Aorta (tissue), 5 donors: ENCODE measurements around the gene LRRC73. TPM values are rescaled to one million over a fixed set of nuclear protein-coding genes. Genes with fewer than 3 reads are reported as not detected.
"Not testable (repeated sequence)": the region's sequence is repeated elsewhere in the genome, so short reads cannot be mapped to it uniquely, and the experiment has no call there.

Experiments
- ATAC-seq: fragments of 200-7000 bp; cut with Tn5 transposase; one replicate; pipeline ENCODE4 v1.9.1; 2022; ENCODE audit warnings: moderate library complexity; ENCODE audit not compliant: low FRiP score
- DNase-seq, 2 donors: peaks; one replicate each; pipeline ENCODE4 v3.0.0-alpha.2; 2020
- H3K27ac ChIP-seq, 2 donors: one replicate each; pipeline ENCODE4 v1.5.1; 2013; ENCODE audit warnings: low read length in 2 of 2, mild to moderate bottlenecking in 2 of 2, moderate library complexity in 2 of 2, control low read depth in 1 of 2, inconsistent platforms in 1 of 2, low read depth in 1 of 2
- H3K27me3 ChIP-seq, 2 donors: one replicate each; pipeline ENCODE4 v1.6.1; 2013; ENCODE audit warnings: control low read depth in 1 of 2, low read length in 1 of 2, mild to moderate bottlenecking in 1 of 2, moderate library complexity in 1 of 2; ENCODE audit not compliant: insufficient read depth in 2 of 2, control insufficient read depth in 1 of 2
- H3K36me3 ChIP-seq, 2 donors: one replicate each; pipeline ENCODE4 v1.6.1; 2013; ENCODE audit warnings: control low read depth in 1 of 2, low read length in 1 of 2, mild to moderate bottlenecking in 1 of 2; ENCODE audit not compliant: insufficient read depth in 2 of 2, control insufficient read depth in 1 of 2
- H3K4me1 ChIP-seq, 2 donors: one replicate each; pipeline ENCODE4 v1.6.1; 2013; ENCODE audit warnings: low read length in 2 of 2, control low read depth in 1 of 2, mild to moderate bottlenecking in 1 of 2, moderate library complexity in 1 of 2; ENCODE audit not compliant: insufficient read depth in 2 of 2, control insufficient read depth in 1 of 2
- H3K4me3 ChIP-seq, 2 donors: one replicate each; pipeline ENCODE4 v1.5.1; 2013; ENCODE audit warnings: low read length in 2 of 2, control low read depth in 1 of 2, mild to moderate bottlenecking in 1 of 2
- H3K9me3 ChIP-seq: one replicate; pipeline ENCODE4 v1.6.1; 2013; ENCODE audit warnings: mild to moderate bottlenecking, low read length; ENCODE audit not compliant: control insufficient read depth
- WGBS, 2 donors: extraction: QIAGEN DNeasy Blood & Tissue Kit; methylation state at CpG; one replicate each; pipeline ENCODE4 v1.1.7; 2013; 5-methylcytosine and 5-hydroxymethylcytosine counted together
- intact Hi-C, 2 donors: fragments of 100-400 bp; cut with DNase I; formaldehyde crosslinking; loops; one replicate each; pipeline versions ENCODE4 v1.14.2 to v1.15.0; 2022
- polyA plus RNA-seq, 2 donors: library from polyadenylated mRNA; stranded (reverse); fragments of 200-250 nt; gene quantifications; one replicate each; pipeline ENCODE4 v1.2.3, GENCODE V29; 2013
- total RNA-seq, 2 donors: library from RNA; stranded (reverse); fragmentation: NEBNext Ultra II Directional; extraction: Animal tissue kit (Norgen Biotek cat#: 25700); gene quantifications; one replicate each; pipeline ENCODE4 v1.2.1, GENCODE V29; 2021
- donor health status: healthy with polysubstance abuse.
- donor health status: Bipolar disorder and iron deficiency.
- donor health status: DM: no; HTN: no; CAD: no.
- donor health status: DM: no; HTN: no; CAD: no.
- donor health status: DM: yes; HTN: yes; CAD: no.

LRRC73 gene
- total and polyA plus RNA-seq, 4 donors: 0.39 to 1.6 (median 0.56) TPM

DNA sequence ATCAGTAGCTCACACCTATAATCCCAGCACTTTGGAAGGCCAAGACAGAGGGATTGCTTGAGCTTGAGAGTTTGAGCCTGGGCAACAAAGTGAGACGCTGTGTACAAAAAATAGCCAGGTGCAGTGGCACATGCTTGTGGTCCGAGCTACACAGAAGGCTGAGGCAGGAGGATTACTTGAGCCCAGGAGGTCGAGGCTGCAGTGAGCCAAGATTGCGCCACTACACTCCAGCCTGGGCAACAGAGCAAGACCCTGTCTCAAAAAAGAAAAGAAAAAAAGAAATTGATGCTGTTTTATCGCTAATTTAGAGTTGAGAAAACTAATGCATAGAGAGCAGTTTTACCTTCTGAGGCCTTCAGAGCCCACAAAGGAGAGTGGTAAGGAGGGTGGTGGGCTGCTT, 11.9 kb downstream of the LRRC73 start:
- H3K4me3 ChIP-seq, intact Hi-C loops, H3K9me3 ChIP-seq, H3K27me3 ChIP-seq, H3K4me1 ChIP-seq, H3K36me3 ChIP-seq, DNase-seq, H3K27ac ChIP-seq, ATAC-seq: not testable (repeated sequence)
- 90 to 94% methylated on average over 5 of the region's 5 CpGs for WGBS, 2 donors

DNA sequence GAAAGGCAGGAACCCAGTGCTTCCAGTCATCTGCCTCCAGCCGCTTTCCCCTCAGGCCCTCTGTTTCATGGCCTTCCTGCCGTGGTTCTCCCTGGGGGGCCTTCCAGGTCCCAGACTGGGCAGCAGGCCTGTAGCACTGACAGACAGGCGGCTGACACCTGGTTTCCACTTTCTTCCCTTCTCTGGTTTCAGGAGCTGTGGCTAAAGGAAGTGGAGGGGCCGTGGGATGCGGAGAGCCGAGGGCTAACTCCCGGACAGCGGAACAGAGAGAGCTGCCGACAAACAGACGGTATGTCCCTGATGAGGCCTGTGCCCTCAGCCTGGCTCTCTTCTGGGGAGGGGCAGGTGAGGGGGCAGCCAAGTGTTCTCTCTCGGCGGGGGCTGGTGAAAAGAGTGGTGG, 12.5 kb downstream of the LRRC73 start:
- DNase-seq (no peak), ATAC-seq (no peak)
- 91 to 93% methylated on average over 12 of the region's 12 CpGs for WGBS, 2 donors
- H3K4me1 ChIP-seq: no peaks in the 10 kb centered on the region
- H3K4me3 ChIP-seq: no peak overlapping the region
- intact Hi-C loops: loop anchor here in 1 of 2 donors (2.0 kb wide), 1 partner anchor 43 kb away; the partner anchor contains the start of gene DLK2
- H3K36me3 ChIP-seq: peaks cover 0 to 3% of the 10 kb centered on the region in 2 donors
- H3K27ac ChIP-seq: no peak overlapping the region
- no peaks in the 10 kb centered on the region for H3K9me3 ChIP-seq
- H3K27me3 ChIP-seq: no peaks in the 10 kb centered on the region

DNA sequence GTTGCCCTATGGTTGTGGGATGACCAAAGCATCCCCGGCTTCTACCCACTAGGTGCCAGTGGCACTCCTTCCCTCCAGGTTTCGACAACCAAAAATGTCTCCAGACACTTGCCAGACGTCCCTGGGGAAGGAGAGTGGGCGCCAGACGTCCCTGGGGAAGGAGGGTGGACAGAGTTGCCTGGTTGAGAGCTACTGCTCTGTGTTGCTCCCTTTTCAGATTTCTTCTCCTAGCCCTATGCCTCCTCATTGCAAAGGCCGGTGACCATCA, 13.1 kb downstream of the LRRC73 start:
- Histone ChIP-seq H3K4me1 (no peaks in the 10 kb centered on the region), H3K27me3 (no peaks in the 10 kb centered on the region), H3K9me3 (no peaks in the 10 kb centered on the region), H3K27ac (no peak overlapping the region), H3K36me3 (no peaks in the 10 kb centered on the region), H3K4me3 (no peak overlapping the region)
- intact Hi-C loops: loop anchor here in 1 of 2 donors (2.0 kb wide), 1 partner anchor 42 kb away; the partner anchor contains the start of gene DLK2
- no peak for ATAC-seq
- no peak for DNase-seq
- WGBS, 2 donors: 29 to 37% methylated on average over 6 of the region's 6 CpGs

DNA sequence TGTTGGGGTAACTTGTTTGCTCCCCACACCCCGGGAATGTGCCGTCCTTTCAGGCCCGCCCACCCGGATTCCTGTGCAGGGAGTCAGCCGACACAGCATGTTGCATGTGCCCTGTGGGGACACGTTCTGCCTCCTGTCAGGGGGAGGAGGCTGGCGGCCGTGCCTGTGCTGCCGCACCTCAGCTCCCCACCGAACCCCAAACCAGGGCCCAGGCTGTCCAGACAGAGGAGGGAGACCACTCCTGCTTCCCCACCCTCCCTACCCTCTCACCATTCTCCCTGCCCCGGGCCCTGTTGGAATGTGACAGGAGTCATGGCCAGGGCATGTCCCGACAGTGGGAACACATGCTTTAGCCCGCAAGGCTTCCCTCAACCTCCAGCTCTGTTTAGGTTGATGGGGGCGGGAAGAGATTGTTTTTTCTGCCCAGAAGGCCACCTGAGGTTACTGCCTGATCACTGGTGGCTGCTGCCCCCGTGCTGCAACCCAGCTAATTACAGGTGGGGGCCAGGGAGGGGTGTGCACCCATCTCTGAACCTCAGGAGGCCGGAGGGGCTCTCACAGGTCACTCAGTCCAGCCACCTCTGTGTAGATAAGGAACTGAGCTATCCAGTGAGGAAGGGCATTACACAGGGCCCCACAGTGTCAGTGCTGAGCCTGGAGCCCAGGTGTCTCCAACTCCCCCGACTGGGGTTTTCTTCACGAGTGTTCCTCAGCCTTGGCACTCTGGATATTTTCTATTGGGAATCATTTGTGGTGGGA, 13.6 kb downstream of the LRRC73 start:
- no peaks in the 10 kb centered on the region for H3K36me3 ChIP-seq
- WGBS, 2 donors: 15 to 19% methylated on average over 14 to 18 of the region's 18 CpGs
- H3K27ac ChIP-seq: no peak overlapping the region
- DNase-seq: peak; percentile 64 to 84
- no peak overlapping the region for H3K4me3 ChIP-seq
- intact Hi-C loops: loop anchor here in 1 of 2 donors (2.0 kb wide), 1 partner anchor 42 kb away; the partner anchor contains the start of gene DLK2
- no peaks in the 10 kb centered on the region for H3K27me3 ChIP-seq
- H3K4me1 ChIP-seq: no peaks in the 10 kb centered on the region
- H3K9me3 ChIP-seq: no peaks in the 10 kb centered on the region
- ATAC-seq: peak; percentile 23

DNA sequence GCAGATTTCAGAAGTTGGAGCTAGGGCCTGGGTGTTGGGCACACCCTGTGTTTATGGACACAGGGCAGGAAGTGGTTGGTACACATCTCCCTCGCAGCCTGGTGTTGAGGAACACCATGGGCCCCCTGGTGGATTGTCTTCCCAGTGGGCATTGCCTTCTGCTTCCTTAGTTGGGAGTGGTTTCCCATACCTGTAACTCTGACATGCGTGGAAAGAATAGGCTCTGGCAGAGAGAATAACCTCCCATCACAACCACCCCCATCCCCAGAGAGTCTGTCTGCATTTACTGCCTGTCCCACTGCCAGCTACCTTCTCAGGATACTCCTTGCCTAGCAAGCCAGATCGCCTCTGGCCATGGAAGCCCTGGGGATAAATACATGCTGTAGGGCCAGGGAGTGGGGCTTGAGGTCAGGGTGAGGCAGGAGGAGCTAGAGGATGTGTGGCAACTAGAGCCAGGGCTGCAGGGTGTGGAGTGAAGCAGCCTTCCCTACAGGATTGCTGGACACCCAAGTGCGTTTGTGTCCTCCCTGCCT, 14.7 kb downstream of the LRRC73 start:
- WGBS, 2 donors: 86 to 88% methylated on average over 4 of the region's 4 CpGs
- no peaks in the 10 kb centered on the region for H3K9me3 ChIP-seq
- intact Hi-C loops: no loop called here
- no peak for ATAC-seq
- no peak overlapping the region for H3K27ac ChIP-seq
- H3K4me1 ChIP-seq: no peaks in the 10 kb centered on the region
- no peaks in the 10 kb centered on the region for H3K36me3 ChIP-seq
- H3K4me3 ChIP-seq: no peak overlapping the region
- no peak for DNase-seq
- no peaks in the 10 kb centered on the region for H3K27me3 ChIP-seq

DNA sequence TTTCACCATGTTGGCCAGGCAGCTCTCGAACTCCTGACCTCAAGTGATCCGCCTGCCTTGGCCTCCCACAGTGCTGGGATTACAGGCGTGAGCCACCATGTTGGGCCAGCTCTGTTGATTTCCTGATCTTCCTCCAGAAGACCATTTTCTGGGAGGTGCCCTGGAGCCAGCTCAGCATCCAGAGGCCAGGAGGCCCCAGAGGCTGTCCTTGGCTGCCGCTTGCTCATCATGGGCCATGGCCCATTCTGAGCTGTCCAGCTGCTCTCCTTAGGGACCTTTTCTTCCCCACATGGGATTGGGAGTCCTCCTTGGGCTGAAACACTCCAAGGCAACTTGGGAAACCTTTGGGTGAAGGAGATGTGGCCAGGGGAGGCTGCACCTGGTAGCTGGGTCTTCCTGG, 15.4 kb downstream of the LRRC73 start:
- Histone ChIP-seq H3K36me3 (no peaks in the 10 kb centered on the region), H3K4me1 (no peaks in the 10 kb centered on the region), H3K27me3 (no peaks in the 10 kb centered on the region), H3K9me3 (no peaks in the 10 kb centered on the region), H3K27ac (no peak overlapping the region), H3K4me3 (no peak overlapping the region)
- DNase-seq: no peak
- intact Hi-C loops: no loop called here
- no peak for ATAC-seq
- 98 to 100% methylated on average over 4 of the region's 4 CpGs for WGBS, 2 donors

DNA sequence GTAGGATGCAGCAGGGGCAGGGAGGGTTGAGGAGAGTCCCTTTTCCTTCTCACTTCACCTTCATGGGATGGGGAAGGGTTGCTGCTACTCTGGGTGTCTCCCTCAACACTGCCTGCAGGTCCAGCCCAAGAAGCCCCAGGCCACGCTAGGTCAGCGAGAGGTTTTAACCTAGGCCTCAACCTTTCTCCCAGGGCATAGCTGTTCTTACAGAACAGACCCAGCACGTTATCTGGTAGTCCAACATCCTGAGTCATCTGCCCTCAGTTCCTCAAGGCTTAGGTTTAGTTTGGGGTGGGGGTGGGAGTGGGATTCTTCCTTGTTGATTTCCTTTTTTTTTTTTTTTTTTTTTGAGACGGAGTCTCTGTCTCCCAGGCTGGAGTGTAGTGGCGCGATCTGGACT, 15.8 kb downstream of the LRRC73 start:
- Histone ChIP-seq H3K4me1 (no peaks in the 10 kb centered on the region), H3K36me3 (no peaks in the 10 kb centered on the region), H3K9me3 (no peaks in the 10 kb centered on the region), H3K4me3 (no peak overlapping the region), H3K27me3 (no peaks in the 10 kb centered on the region), H3K27ac (no peak overlapping the region)
- no peak for ATAC-seq
- WGBS, 2 donors: 95 to 97% methylated on average over 5 to 6 of the region's 6 CpGs
- no peak for DNase-seq
- intact Hi-C loops: no loop called here

DNA sequence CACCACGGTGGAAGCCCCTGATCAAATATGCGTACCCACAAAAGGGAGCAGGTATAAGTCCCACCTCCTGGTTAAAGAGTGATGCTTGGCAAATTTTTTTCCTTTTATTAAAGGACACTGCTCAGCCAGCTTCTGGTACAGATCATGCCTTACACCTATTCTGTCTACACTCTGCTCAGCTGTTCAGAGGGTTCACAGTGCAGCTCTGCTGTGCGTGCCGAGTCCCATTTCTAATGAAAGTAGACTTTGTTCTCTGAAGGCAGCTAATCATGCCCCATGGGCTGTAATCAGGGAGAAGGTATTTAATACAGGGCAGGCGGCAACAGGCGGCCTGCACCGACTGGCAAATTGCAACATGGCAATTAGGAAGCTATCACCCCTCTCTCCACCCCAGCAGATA, 16.3 kb downstream of the LRRC73 start:
- Histone ChIP-seq H3K4me1 (no peaks in the 10 kb centered on the region), H3K36me3 (no peaks in the 10 kb centered on the region), H3K4me3 (no peak overlapping the region), H3K27me3 (no peaks in the 10 kb centered on the region), H3K9me3 (no peaks in the 10 kb centered on the region), H3K27ac (no peak overlapping the region)
- no peak for ATAC-seq
- DNase-seq: no peak
- intact Hi-C loops: loop anchor here in 1 of 2 donors (2.0 kb wide), 1 partner anchor 15 kb away; no protein-coding TSS in a partner anchor
- WGBS, 2 donors: 95% methylated on average over 7 of the region's 7 CpGs

DNA sequence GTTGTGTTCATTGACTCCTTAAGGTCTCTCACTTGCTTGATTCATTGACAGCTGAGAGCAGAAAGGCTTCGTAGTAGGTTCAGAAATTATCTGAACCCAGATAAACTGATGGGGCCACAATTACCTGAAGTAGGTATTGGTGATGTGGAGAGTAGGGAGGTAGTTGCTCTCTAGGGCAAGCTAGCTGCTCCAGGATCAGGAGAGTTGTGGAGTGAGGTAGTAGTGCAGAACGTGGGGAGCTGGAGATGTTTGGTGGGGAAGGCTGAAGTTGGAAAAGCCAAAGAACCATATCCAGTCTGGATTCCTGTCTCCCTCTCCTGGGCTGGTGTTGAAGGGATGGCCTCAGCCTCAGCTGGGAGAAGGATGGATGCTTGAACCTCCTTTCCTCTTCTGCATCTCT, 16.9 kb downstream of the LRRC73 start:
- intact Hi-C loops: loop anchor here in 1 of 2 donors (2.0 kb wide), 1 partner anchor 14 kb away; no protein-coding TSS in a partner anchor
- Histone ChIP-seq H3K4me1 (no peaks in the 10 kb centered on the region), H3K36me3 (no peaks in the 10 kb centered on the region), H3K27me3 (no peaks in the 10 kb centered on the region), H3K9me3 (no peaks in the 10 kb centered on the region), H3K27ac (no peak overlapping the region), H3K4me3 (no peak overlapping the region)
- WGBS, 2 donors: 82 to 87% methylated on average over 2 of the region's 2 CpGs
- DNase-seq: no peak
- ATAC-seq: no peak
